GM18861 (cell line): ENCODE data around the gene FMO1.
"Not testable (repeated sequence)": the region's sequence is repeated elsewhere in the genome, so short reads cannot be mapped to it uniquely, and the experiment has no call there.

Experiments
- ATAC-seq: cut with Tn5 transposase; IDR thresholded peaks from one replicate; pipeline ENCODE4 v1.9.1; 2021; ENCODE audit not compliant: unreplicated experiment

The FMO1 gene

DNA sequence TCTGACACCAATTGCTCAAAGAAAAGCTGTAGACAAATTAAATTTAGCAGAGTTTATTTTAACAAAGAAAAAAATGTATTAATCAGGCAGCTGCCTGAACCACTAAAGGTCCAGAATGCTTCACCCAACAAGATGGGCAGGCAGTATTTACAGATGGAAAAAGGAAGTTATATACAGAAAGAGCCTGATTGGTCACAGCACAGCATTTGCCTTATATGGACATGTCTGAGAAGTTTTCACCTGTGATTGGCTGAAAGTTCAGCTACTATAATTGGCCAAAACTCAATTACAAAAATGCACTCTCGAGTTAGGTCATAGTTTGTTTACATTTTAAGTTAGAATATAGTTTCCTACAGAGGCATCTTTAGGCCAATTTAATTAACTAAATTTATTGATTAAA, 15.1 kb upstream of the FMO1 start:
- no peak for ATAC-seq

GRCh38 chr1:171236231-171236630, 12.1 kb upstream of the FMO1 start:
- not testable (repeated sequence) for ATAC-seq

DNA sequence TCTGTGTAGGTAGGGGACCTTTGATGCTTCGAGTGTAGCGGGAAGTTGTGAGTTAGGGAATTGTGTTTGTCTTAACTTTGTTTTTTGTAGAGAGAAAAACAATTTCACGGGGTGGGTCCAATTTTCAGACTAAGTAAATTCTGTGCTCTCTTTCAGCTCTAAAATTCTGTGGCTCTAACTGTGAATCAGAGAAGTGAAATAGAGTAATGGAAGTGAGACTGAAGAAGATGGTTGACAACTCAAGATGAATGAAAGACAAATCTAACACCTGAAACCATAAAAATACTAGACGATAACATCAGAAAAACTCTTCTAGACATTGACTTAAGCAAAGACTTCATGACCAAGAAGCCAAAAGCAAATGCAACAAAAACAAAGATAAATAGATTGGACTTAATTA, 4.4 kb upstream of the FMO1 start:
- no peak for ATAC-seq

DNA sequence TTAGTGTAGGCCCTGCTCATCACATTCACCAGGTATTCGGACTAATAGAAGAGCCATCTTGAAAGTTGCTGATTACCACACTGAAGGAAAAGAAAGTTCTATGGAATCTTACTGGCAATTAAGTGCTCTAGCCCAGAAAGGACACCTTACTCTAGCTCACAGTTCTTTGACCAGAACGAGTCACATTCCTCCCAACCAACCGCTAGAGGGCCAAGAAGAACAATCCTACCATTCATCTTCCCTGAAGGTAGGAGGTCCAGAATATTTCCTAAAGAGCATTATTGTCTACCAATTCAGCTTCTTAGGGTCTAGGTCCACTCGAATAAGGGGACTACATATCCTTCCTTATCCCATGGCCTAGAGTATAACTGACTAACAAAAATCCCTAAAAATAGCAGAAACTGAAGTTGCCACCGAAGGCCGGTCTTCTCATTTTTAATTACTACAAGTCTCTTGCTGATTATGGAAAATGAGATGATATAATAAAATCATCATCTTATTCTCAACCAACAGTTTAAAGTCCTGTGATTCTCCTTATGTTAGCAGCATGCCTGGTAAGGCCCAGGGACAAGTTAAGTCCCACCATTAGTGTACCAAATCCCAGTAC, 2.7 kb upstream of the FMO1 start:
- ATAC-seq, result peak; percentile 49

- ATAC-seq, result no peak
Observed at GRCh38 chr1:171247501-171247900, 793 bp upstream of the FMO1 start.

DNA sequence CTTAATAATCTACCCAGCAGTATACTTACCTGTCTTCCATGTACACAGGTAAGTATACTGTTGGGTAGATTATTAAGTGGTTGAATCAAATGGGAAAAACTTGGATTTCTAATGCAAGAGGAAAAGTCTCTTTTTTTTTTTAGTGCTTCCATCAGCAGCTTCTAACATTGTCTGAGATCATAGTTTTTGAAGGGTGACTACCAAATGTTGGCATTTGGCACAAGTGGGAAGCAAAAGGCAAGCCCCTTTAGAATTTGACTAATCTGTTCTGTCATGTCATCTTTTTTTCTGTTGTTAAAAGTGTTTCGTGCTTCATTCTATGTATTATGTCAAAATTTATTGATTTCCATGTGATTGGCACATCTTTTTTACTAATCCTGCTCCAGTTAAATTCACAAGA, 547 bp downstream of the FMO1 start:
- ATAC-seq, result no peak

GRCh38 chr1:171250263-171250662, 2.0 kb downstream of the FMO1 start:
- ATAC-seq, result no peak

GRCh38 chr1:171251042-171251951, 3.0 kb downstream of the FMO1 start:
- ATAC-seq, result no peak

DNA sequence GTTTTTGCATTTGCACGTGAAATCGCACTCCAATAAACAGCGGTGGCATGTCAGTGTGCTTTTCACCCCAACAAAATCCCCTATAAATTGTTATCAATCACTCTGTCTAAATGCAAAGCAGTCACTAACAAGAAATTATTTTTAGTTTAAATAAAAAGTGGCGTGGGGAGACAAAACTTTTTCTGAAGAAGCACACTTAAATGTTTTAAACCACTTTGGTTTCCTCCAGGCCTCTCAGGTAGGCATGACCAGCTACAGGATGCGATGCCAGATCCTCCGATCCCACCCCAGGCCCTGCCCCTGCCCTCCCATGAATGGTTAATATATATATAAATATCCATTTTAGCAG, 3.6 kb downstream of the FMO1 start:
- no peak for ATAC-seq

GRCh38 chr1:171252482-171252881, 4.2 kb downstream of the FMO1 start:
- ATAC-seq, result peak; percentile 87

DNA sequence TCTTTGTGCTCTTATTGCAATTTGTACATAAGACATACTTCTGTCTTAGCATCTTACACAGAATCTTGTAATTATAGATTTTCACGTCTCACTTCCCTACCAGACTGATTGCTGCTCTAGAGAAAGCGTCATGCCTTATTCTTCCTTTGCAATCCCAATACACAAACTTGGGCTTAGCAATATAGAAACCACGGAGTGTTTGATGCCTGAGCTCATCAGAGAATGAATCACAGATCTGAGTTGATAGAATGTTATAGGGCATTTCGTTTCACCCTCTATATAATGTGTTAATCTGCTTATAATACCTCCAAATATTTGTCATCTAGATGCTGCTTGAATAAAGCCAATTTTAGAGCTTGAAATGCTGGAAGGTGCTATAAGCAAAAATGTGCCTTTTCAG, 6.6 kb downstream of the FMO1 start:
- no peak for ATAC-seq

- no peak for ATAC-seq
Observed at GRCh38 chr1:171256940-171257606, 8.8 kb downstream of the FMO1 start.

- no peak for ATAC-seq
Observed at GRCh38 chr1:171257607-171258076, 9.3 kb downstream of the FMO1 start.

DNA sequence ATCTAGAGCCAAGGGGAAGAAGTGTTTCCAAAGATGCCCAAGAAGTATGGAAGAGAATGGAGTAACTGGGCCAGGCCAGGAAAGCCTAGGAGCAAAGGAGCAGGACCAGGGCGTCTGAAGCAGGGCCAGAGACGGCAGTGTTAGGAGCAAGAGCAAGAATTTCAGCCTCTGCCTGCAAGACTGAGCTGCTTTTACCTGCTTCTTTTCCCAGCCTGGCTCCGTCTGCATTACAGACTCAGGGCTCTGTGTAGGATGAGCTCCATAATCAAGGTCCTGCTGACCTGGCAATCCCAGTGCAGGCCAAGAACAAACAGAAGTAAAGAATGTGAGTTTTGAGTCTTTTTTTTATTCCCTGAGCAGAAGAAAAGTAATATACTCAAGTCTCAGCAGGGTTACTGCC, 10.1 kb downstream of the FMO1 start:
- ATAC-seq, result no peak

GRCh38 chr1:171258943-171259342, 10.6 kb downstream of the FMO1 start:
- no peak for ATAC-seq

- ATAC-seq, result no peak
Observed at GRCh38 chr1:171261336-171261735, 13.0 kb downstream of the FMO1 start.

DNA sequence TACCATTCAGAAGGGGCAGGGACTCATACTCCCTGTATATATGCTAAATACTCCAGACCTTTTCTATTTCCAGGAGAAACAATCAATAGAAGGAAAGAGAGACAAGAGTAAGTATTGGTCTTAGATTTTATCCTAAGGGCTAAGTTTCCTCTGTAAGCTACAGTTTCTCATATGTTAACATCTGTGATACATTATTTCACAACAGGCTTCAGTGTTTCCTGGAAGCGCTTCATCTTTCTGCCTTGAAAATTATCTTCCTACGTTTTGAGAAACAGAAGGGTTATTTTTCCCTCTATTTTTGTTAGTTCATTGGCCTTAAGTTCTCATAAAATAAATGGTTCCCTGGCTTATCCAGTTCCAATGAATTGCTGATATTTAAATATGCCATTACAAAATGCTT, 15.6 kb downstream of the FMO1 start:
- no peak for ATAC-seq

GRCh38 chr1:171265686-171266085, 17.4 kb downstream of the FMO1 start:
- no peak for ATAC-seq

GRCh38 chr1:171266930-171267329, 18.6 kb downstream of the FMO1 start:
- ATAC-seq, result no peak

DNA sequence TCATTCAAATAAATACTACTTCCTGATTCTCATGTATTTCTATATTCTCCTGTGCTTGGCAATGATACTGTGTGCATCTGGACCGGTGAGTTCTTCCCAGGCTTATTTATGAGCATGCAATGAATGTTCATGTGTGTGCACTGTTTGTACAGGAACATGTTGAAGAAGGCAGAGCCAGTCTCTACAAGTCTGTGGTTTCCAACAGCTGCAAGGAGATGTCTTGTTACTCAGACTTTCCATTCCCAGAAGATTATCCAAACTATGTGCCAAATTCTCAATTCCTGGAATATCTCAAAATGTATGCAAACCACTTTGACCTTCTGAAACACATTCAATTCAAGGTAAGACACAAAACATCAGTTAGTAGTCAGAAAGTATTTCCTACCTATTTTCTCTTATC, 19.1 kb downstream of the FMO1 start:
- no peak for ATAC-seq

DNA sequence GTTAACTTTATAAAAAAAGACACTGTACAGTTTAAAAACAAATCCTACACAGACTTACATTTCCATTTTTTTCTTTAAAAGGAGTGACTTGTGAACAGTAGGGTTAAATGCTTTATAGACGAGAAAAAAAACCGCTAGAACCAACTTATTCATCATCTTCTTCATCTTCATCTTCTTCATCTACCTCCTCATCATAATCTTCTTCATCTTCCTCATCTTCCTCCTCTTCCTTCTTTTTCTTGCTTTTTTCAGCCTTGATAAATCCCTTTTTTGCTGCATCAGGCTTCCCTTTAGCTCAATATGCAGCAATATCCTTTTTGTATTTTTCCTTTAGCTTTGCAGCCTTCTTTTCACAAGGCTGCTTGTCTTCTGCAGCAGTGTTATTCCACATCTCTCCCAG, 22.5 kb downstream of the FMO1 start:
- ATAC-seq, result no peak

GRCh38 chr1:171277534-171277933, 29.2 kb downstream of the FMO1 start:
- no peak for ATAC-seq
